SU-DHL-6 (cell line): ENCODE data around the gene TAGLN2.

Experiments used
- EZH2phosphoT487 ChIP-seq: fragments of 200-600 bp; sonication (generic), shearing (Covaris generic); conservative IDR thresholded peaks from 2 replicates; pipeline ENCODE4 v1.6.1; 2018; ENCODE audit warnings: mild to moderate bottlenecking, antibody characterized with exemption, low read length, moderate library complexity, mixed read lengths
- TF ChIP-seq, protein P1 (sequence below): fragments of 200-600 bp; sonication (generic); IDR thresholded peaks from one replicate; pipeline ENCODE4 v1.5.1; 2017; ENCODE audit warnings: antibody characterized with exemption, mild to moderate bottlenecking, low read length, moderate library complexity; ENCODE audit not compliant: insufficient read depth, poor library complexity, severe bottlenecking

GRCh38 chr1:159974350-159974965 lies 49.2 kb upstream of the TAGLN2 start:
- TF ChIP-seq, protein P1, sequence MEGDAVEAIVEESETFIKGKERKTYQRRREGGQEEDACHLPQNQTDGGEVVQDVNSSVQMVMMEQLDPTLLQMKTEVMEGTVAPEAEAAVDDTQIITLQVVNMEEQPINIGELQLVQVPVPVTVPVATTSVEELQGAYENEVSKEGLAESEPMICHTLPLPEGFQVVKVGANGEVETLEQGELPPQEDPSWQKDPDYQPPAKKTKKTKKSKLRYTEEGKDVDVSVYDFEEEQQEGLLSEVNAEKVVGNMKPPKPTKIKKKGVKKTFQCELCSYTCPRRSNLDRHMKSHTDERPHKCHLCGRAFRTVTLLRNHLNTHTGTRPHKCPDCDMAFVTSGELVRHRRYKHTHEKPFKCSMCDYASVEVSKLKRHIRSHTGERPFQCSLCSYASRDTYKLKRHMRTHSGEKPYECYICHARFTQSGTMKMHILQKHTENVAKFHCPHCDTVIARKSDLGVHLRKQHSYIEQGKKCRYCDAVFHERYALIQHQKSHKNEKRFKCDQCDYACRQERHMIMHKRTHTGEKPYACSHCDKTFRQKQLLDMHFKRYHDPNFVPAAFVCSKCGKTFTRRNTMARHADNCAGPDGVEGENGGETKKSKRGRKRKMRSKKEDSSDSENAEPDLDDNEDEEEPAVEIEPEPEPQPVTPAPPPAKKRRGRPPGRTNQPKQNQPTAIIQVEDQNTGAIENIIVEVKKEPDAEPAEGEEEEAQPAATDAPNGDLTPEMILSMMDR, result no peak
- no peak for TF ChIP-seq EZH2phosphoT487
